A549 (cell line): ENCODE data around the gene MMP24OS. TPM values are rescaled to one million over a fixed set of nuclear protein-coding genes. Genes with fewer than 3 reads are reported as not detected.

ENCODE experiments used
- ATAC-seq, 2 experiments: fragments of 200-7000 bp in 1 of 2; fragments of >200 bp in 1 of 2; cut with Nextera tagmentation in 1 of 2; cut with Tn5 transposase in 1 of 2; 3 replicates each; pipeline versions ENCODE4 v1.8.0 to v1.9.1; 2018 to 2020; ENCODE audit warnings: mild to moderate bottlenecking in 1 of 2, moderate library complexity in 1 of 2
- CTCF ChIA-PET: fragments of 300-600 bp; sonication (Branson Sonifier 250); formaldehyde crosslinking; extraction: SDS; loops from one replicate; lab custom pipeline; 2021; ENCODE audit warnings: antibody characterized with exemption, inconsistent platforms; lab: Yijun Ruan, JAX
- POLR2A ChIA-PET: fragments of 350-600 bp; formaldehyde crosslinking; extraction: SDS; loops from one replicate; lab custom pipeline; 2021; ENCODE audit warnings: antibody characterized with exemption, inconsistent platforms; lab: Yijun Ruan, JAX
- DNase-seq, 2 experiments: peaks; one replicate each; pipeline versions ENCODE4 v3.0.0 to v3.0.0-alpha.2; 2011 to 2016; ENCODE audit warnings: low read depth in 1 of 2, low spot score in 1 of 2
- FAIRE-seq: peaks from 2 replicates; lab custom pipeline; 2011; peaks lifted over from hg19 to GRCh38; lab: Jason Lieb, UNC
- H3K27ac ChIP-seq, 2 experiments: fragments of >200 bp; sonication (Bioruptor Twin); formaldehyde crosslinking; 3 replicates each; pipeline ENCODE4 v1.5.1; 2016 to 2017
- H3K4me1 ChIP-seq: fragments of >200 bp; sonication (Bioruptor Twin); formaldehyde crosslinking; 3 replicates; pipeline ENCODE4 v1.6.1; 2016
- H3K4me2 ChIP-seq: fragments of >200 bp; sonication (Bioruptor Twin); formaldehyde crosslinking; 3 replicates; pipeline ENCODE4 v1.6.1; 2016
- H3K4me3 ChIP-seq: fragments of >200 bp; sonication (Bioruptor Twin); formaldehyde crosslinking; 3 replicates; pipeline ENCODE4 v1.5.1; 2016
- H3K9me3 ChIP-seq: fragments of >200 bp; sonication (Bioruptor Twin); formaldehyde crosslinking; 3 replicates; pipeline ENCODE4 v1.6.1; 2016
- CBX2 ChIP-seq: fragments of 200-600 bp; sonication (generic); IDR thresholded peaks from 2 replicates; pipeline ENCODE4 v1.6.1; 2016; ENCODE audit warnings: low read depth, mild to moderate bottlenecking, borderline replicate concordance
- EHF ChIP-seq: fragments of 250-450 bp; sonication (Bioruptor Pico); IDR thresholded peaks from 2 replicates; pipeline ENCODE4 v1.5.0; 2020; ENCODE audit warnings: mild to moderate bottlenecking
- EP300 ChIP-seq, 2 experiments: fragments of >200 bp; sonication (Bioruptor Twin); formaldehyde crosslinking; IDR thresholded peaks; 2 replicates in 1 of 2; 3 replicates in 1 of 2; pipeline ENCODE4 v1.6.1; 2016 to 2017
- GATA3 ChIP-seq: IDR thresholded peaks from 2 replicates; pipeline ENCODE4 v1.6.1; 2012; ENCODE audit warnings: borderline replicate concordance
- HOXA7 ChIP-seq: fragments of 250-450 bp; sonication (Bioruptor Pico); IDR thresholded peaks from 2 replicates; pipeline ENCODE4 v1.5.0; 2020; ENCODE audit warnings: mild to moderate bottlenecking, moderate library complexity
- HOXB5 ChIP-seq: fragments of 250-450 bp; sonication (Bioruptor Pico); IDR thresholded peaks from 2 replicates; pipeline ENCODE4 v1.5.0; 2020; ENCODE audit warnings: mild to moderate bottlenecking, moderate library complexity
- KDM5A ChIP-seq: fragments of 200-600 bp; sonication (generic); IDR thresholded peaks from 2 replicates; pipeline ENCODE4 v1.6.1; 2016; ENCODE audit warnings: antibody characterized with exemption, mild to moderate bottlenecking
- MAX ChIP-seq: IDR thresholded peaks from 2 replicates; pipeline ENCODE4 v1.6.1; 2012
- MAZ ChIP-seq: fragments of 150-350 bp; IDR thresholded peaks from 2 replicates; pipeline ENCODE4 v1.6.1; 2014; ENCODE audit warnings: antibody characterized with exemption, low read depth, low read length, borderline replicate concordance
- POLR2AphosphoS2 ChIP-seq: conservative IDR thresholded peaks from 2 replicates; pipeline ENCODE4 v1.6.1; 2012; ENCODE audit warnings: low read length, improper control_type of control experiment, inconsistent platforms
- RAD21 ChIP-seq, 2 experiments: fragments of >200 bp in 1 of 2; sonication (Bioruptor Twin) in 1 of 2; formaldehyde crosslinking in 1 of 2; IDR thresholded peaks in 1 of 2; conservative IDR thresholded peaks in 1 of 2; 2 replicates in 1 of 2; 3 replicates in 1 of 2; pipeline ENCODE4 v1.6.1; 2012 to 2018; ENCODE audit warnings: inconsistent platforms in 1 of 2
- RCOR1 ChIP-seq: fragments of 150-350 bp; IDR thresholded peaks from 2 replicates; pipeline ENCODE4 v1.6.1; 2014; ENCODE audit warnings: antibody characterized with exemption, low read length, low read depth
- RFX5 ChIP-seq: fragments of 450-650 bp; IDR thresholded peaks from 2 replicates; pipeline ENCODE4 v1.7.1; 2014; ENCODE audit warnings: antibody characterized with exemption, mild to moderate bottlenecking, moderate library complexity
- RNF2 ChIP-seq: fragments of 200-600 bp; sonication (generic); IDR thresholded peaks from 2 replicates; pipeline ENCODE4 v1.6.1; 2016; ENCODE audit warnings: low read depth, mild to moderate bottlenecking, antibody characterized with exemption, moderate library complexity, borderline replicate concordance
- SREBF2 ChIP-seq: fragments of 450-650 bp; IDR thresholded peaks from 2 replicates; pipeline ENCODE4 v1.6.1; 2014; ENCODE audit warnings: mild to moderate bottlenecking, moderate library complexity
- WGBS: methylation state at CpG from one replicate; pipeline ENCODE4 v1.1.6; 2017; ENCODE audit errors: missing lambda C conversion rate; 5-methylcytosine and 5-hydroxymethylcytosine counted together
- polyA plus RNA-seq, 4 experiments: library from polyadenylated mRNA; depleted of rRNA in 3 of 4; stranded (reverse); fragments of >200 nt; fragmentation: RNase III in 1 of 4; extraction: RNeasy Plus Mini Kit Qiagen cat#74134 plus additional on column Dnase treatment in 1 of 4; gene quantifications; 2 replicates in 3 of 4; 3 replicates in 1 of 4; pipeline ENCODE4 v1.2.3, GENCODE V29; 2011 to 2017

Gene MMP24OS
- polyA plus RNA-seq, 2 of the 4 experiments (the other 2 are of a cell fraction), result 13.6 to 40.5 TPM

- H3K4me1 ChIP-seq, result peaks cover 49% of the 10 kb centered on the region
- H3K27ac ChIP-seq, result peak overlapping the region; percentile 76 to 89
- DNase-seq (peak in 1 of 2 experiments; percentile 55), FAIRE-seq (no peak)
- no peak overlapping the region for H3K4me3 ChIP-seq
- CTCF ChIA-PET, result interaction anchor here (1.1 to 10.2 kb wide), 4 partner anchors 9 to 119 kb away, joined by 3 to 157 read pairs (median 9); no protein-coding TSS in a partner anchor
- no peak for TF ChIP-seq RAD21 (conservative IDR thresholded peaks at IDR 0.05 in 1 of 2, IDR thresholded peaks at IDR 0.05 in 1 of 2)
- TF ChIP-seq MAX, result 0 out of 2 replicates have a peak, but pooled peaks have one; percentile 26
- TF ChIP-seq, all 56 proteins: peak for 1
- 67% methylated on average over 3 of the region's 3 CpGs for WGBS
- Histone ChIP-seq H3K9me3 (no peaks in the 10 kb centered on the region), H3K4me2 (peak overlapping the region; percentile 54)
- POLR2A ChIA-PET, result interaction anchor here (0.8 to 1.0 kb wide), 2 partner anchors 15 to 36 kb away, joined by 4 to 5 read pairs; partner anchors contain the start of gene EIF6
- peak in 1 of 2 experiments; percentile 59; a peak in 3 of 6 replicates for ATAC-seq
Observed at GRCh38 chr20:35320396-35321126, 42.6 kb upstream of the MMP24OS start.

- Histone ChIP-seq H3K4me1 (peaks cover 53% of the 10 kb centered on the region), H3K4me3 (no peak overlapping the region)
- POLR2A ChIA-PET, result interaction anchor here (1.0 to 1.6 kb wide), 2 partner anchors 14 to 135 kb away, joined by 3 to 4 read pairs; no protein-coding TSS in a partner anchor
- ATAC-seq, result peak; percentile 72 to 74
- CTCF ChIA-PET, result interaction anchor here (1.1 to 10.2 kb wide), 4 partner anchors 10 to 120 kb away, joined by 6 to 157 read pairs (median 14); no protein-coding TSS in a partner anchor
- no peak for TF ChIP-seq HOXA7
- TF ChIP-seq HOXB5, result peak; percentile 94; the same call in 1 of the 2 replicates
- TF ChIP-seq MAX, result peak; percentile 29; the same call in 1 of the 2 replicates
- TF ChIP-seq, all 56 proteins: peak for 2
- H3K4me2 ChIP-seq, result peak overlapping the region; percentile 54
- FAIRE-seq (no peak), DNase-seq (peak; percentile 32 to 52)
- H3K27ac ChIP-seq, result peak overlapping the region; percentile 76 to 89
- H3K9me3 ChIP-seq, result no peaks in the 10 kb centered on the region
Observed at GRCh38 chr20:35319871-35320197, 41.9 kb upstream of the MMP24OS start.

- Histone ChIP-seq H3K4me1 (peaks cover 57% of the 10 kb centered on the region), H3K4me2 (peak overlapping the region; percentile 54), H3K9me3 (no peaks in the 10 kb centered on the region), H3K4me3 (no peak overlapping the region), H3K27ac (peak overlapping the region; percentile 76 to 89)
- WGBS, result 22% methylated on average over 5 of the region's 5 CpGs
- ChIA-PET CTCF (interaction anchor here (3.4 to 10.2 kb wide), 2 partner anchors 10 to 14 kb away, joined by 16 to 157 read pairs; no protein-coding TSS in a partner anchor), POLR2A (interaction anchor here (1.6 kb wide), 1 partner anchor 135 kb away, joined by 3 read pairs; no protein-coding TSS in a partner anchor)
- TF ChIP-seq KDM5A, result no peak
- no peak for TF ChIP-seq MAZ
- no peak for TF ChIP-seq EP300 (IDR thresholded peaks at IDR 0.05)
- no peak for TF ChIP-seq RCOR1
- TF ChIP-seq RFX5, result no peak
- TF ChIP-seq EHF (CRISPR knock-in tag), result no peak
- no peak for TF ChIP-seq CBX2
- TF ChIP-seq POLR2AphosphoS2, result no peak
- no peak for TF ChIP-seq SREBF2
- no peak for TF ChIP-seq RNF2
- no peak for TF ChIP-seq GATA3
- TF ChIP-seq RAD21 (conservative IDR thresholded peaks at IDR 0.05 in 1 of 2, IDR thresholded peaks at IDR 0.05 in 1 of 2), result no peak
- FAIRE-seq (no peak), DNase-seq (peak in 1 of 2 experiments; percentile 35), ATAC-seq (peak in 1 of 2 experiments; percentile 51; a peak in 2 of 6 replicates)
Observed at GRCh38 chr20:35319192-35319870, 41.4 kb upstream of the MMP24OS start.
